K562 (cell line): ENCODE measurements around the gene ATAD3B.
"Not testable (repeated sequence)": the region's sequence is repeated elsewhere in the genome, so short reads cannot be mapped to it uniquely, and the experiment has no call there.

Experiments
- BDP1 ChIP-seq: IDR thresholded peaks from 3 replicates; pipeline ENCODE4 v1.6.1; 2011; ENCODE audit not compliant: insufficient read length, insufficient read depth
- EZH2 ChIP-seq: IDR thresholded peaks from 2 replicates; pipeline ENCODE4 v1.6.1; 2012; ENCODE audit warnings: low read depth, mild to moderate bottlenecking, inconsistent platforms, low read length, borderline replicate concordance
- JUND ChIP-seq, 2 experiments: IDR thresholded peaks; 2 replicates in 1 of 2; 3 replicates in 1 of 2; pipeline ENCODE4 v1.6.1; 2011; ENCODE audit warnings: borderline replicate concordance in 2 of 2, low read depth in 2 of 2, low read length in 2 of 2, improper control_type of control experiment in 1 of 2, missing biosample characterization in 1 of 2, missing genetic modification characterization in 1 of 2, missing genetic modification reagents in 1 of 2
- MED1 ChIP-seq: sonication (generic); formaldehyde crosslinking; IDR thresholded peaks from 2 replicates; pipeline ENCODE4 v1.8.1; 2023; ENCODE audit warnings: missing genetic modification reagents, borderline replicate concordance
- NFE2L1 ChIP-seq: fragments of 450-650 bp; IDR thresholded peaks from 2 replicates; pipeline ENCODE4 v1.6.1; 2016; ENCODE audit warnings: missing genetic modification characterization, low read depth, mild to moderate bottlenecking, missing compliant biosample characterization, moderate library complexity, borderline replicate concordance
- NR2C1 ChIP-seq, 2 experiments: fragments of 450-650 bp; IDR thresholded peaks; 2 replicates each; pipeline ENCODE4 v1.6.1; 2017; ENCODE audit warnings: mild to moderate bottlenecking in 2 of 2, antibody characterized with exemption in 1 of 2, inconsistent platforms in 1 of 2, missing compliant biosample characterization in 1 of 2, missing genetic modification characterization in 1 of 2
- POLR2A ChIP-seq: fragments of 450-650 bp; conservative IDR thresholded peaks from 2 replicates; pipeline ENCODE4 v1.6.1; 2016
- POLR2AphosphoS5 ChIP-seq: IDR thresholded peaks from 2 replicates; pipeline ENCODE4 v1.6.1; 2011; ENCODE audit warnings: mild to moderate bottlenecking, low read depth, low read length, moderate library complexity; ENCODE audit not compliant: control insufficient read depth, insufficient read depth
- RFX5 ChIP-seq: IDR thresholded peaks from 2 replicates; pipeline ENCODE4 v1.6.1; 2011; ENCODE audit warnings: low read depth, mild to moderate bottlenecking, improper control_type of control experiment, low read length
- SMC3 ChIP-seq: conservative IDR thresholded peaks from 2 replicates; pipeline ENCODE4 v1.6.1; 2011; ENCODE audit warnings: low read depth, low read length, improper control_type of control experiment; ENCODE audit not compliant: insufficient read depth
- SP2 ChIP-seq: IDR thresholded peaks from 2 replicates; pipeline ENCODE4 v1.6.1; 2011; ENCODE audit warnings: mild to moderate bottlenecking, low read depth, low read length, moderate library complexity; ENCODE audit not compliant: poor library complexity, severe bottlenecking; ENCODE audit errors: extremely low read depth
- TARDBP ChIP-seq: fragments of 450-650 bp; IDR thresholded peaks from 2 replicates; pipeline ENCODE4 v1.6.1; 2016
- TF ChIP-seq, protein P1 (sequence below), 3 experiments: IDR thresholded peaks in 2 of 3; conservative IDR thresholded peaks in 1 of 3; 2 replicates each; pipeline ENCODE4 v1.5.1; 2011 to 2012; ENCODE audit warnings: low read length in 3 of 3, mild to moderate bottlenecking in 3 of 3, control low read depth in 2 of 3, improper control_type of control experiment in 1 of 3, inconsistent platforms in 1 of 3, low read depth in 1 of 3, mixed read lengths in 1 of 3, moderate library complexity in 1 of 3; ENCODE audit not compliant: insufficient read depth in 2 of 3

DNA sequence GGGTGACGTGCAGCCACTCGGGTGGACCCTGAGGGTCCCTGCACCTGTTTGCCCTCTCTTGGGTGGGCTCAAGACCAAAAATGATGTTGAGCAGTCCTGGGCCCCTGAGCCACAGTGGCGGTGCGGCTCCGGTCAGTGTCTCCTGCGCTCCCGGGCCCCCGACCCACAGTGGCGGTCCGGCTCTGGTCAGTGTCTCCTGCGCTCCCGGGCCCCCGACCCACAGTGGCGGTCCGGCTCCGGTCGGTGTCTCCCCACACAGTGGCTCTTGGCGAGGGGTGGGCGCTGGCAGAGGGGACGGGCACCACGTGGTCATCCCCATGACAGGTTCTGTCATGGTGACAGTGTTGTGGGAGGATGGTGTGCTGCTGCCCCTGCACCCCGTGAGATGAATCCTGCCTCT lies 22.7 kb downstream of the ATAD3B start:
- TF ChIP-seq SP2; BDP1; POLR2AphosphoS5; NR2C1 (IDR thresholded peaks at IDR 0.05); NR2C1 (tag; IDR thresholded peaks at IDR 0.05); POLR2A; JUND (IDR thresholded peaks at IDR 0.05; ENCODE audit: borderline replicate concordance, low read depth, low read length); JUND (tag; IDR thresholded peaks at IDR 0.05; ENCODE audit: borderline replicate concordance, low read depth, low read length); NFE2L1; TARDBP; RFX5; MED1 (CRISPR knock-in tag); SMC3; EZH2: not testable (repeated sequence)
- TF ChIP-seq, protein P1, sequence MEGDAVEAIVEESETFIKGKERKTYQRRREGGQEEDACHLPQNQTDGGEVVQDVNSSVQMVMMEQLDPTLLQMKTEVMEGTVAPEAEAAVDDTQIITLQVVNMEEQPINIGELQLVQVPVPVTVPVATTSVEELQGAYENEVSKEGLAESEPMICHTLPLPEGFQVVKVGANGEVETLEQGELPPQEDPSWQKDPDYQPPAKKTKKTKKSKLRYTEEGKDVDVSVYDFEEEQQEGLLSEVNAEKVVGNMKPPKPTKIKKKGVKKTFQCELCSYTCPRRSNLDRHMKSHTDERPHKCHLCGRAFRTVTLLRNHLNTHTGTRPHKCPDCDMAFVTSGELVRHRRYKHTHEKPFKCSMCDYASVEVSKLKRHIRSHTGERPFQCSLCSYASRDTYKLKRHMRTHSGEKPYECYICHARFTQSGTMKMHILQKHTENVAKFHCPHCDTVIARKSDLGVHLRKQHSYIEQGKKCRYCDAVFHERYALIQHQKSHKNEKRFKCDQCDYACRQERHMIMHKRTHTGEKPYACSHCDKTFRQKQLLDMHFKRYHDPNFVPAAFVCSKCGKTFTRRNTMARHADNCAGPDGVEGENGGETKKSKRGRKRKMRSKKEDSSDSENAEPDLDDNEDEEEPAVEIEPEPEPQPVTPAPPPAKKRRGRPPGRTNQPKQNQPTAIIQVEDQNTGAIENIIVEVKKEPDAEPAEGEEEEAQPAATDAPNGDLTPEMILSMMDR (IDR thresholded peaks at IDR 0.05 in 2 of 3, conservative IDR thresholded peaks at IDR 0.05 in 1 of 3; ENCODE audit: insufficient read depth in 2 of 3, low read depth in 1 of 3, low read length in 3 of 3), result not testable (repeated sequence)
